HCT116 (cell line): Measurements from ENCODE around the gene NEURL1. TPM values are rescaled to one million over a fixed set of nuclear protein-coding genes. Genes with fewer than 3 reads are reported as not detected.

Experiments
- ATAC-seq: fragments of 200-7000 bp; cut with Tn5 transposase; 2 replicates; pipeline ENCODE4 v1.9.1; 2020; ENCODE audit warnings: mild to moderate bottlenecking, moderate library complexity
- BruUV-seq: library from RNA; stranded (reverse); fragments of 400-500 nt; replicated peaks from 2 replicates; lab custom pipeline; 2021; lab: Mats Ljungman, UMichigan
- CTCF ChIA-PET: fragments of 300-600 bp; sonication (Branson Sonifier 250); formaldehyde crosslinking; loops from one replicate; lab custom pipeline; 2021; ENCODE audit warnings: antibody characterized with exemption; lab: Charles Lee
- POLR2A ChIA-PET: fragments of 300-600, 350-600 bp; sonication (Branson Sonifier 250); formaldehyde crosslinking; loops from one replicate; lab custom pipeline; 2021; ENCODE audit warnings: antibody characterized with exemption; lab: Charles Lee
- RAD21 ChIA-PET, 2 experiments: fragments of 300-600 bp; sonication (Branson Sonifier 250); formaldehyde crosslinking; loops; one replicate each; lab custom pipeline; 2023; ENCODE audit warnings: low total read pairs in 2 of 2; ENCODE audit not compliant: uncharacterized antibody in 2 of 2, unreplicated experiment in 2 of 2, low non-redundant PET in 1 of 2; lab: Charles Lee
- DNase-seq: peaks from one replicate; pipeline ENCODE4 v3.0.0-alpha.2; 2010; ENCODE audit warnings: low read depth, low spot score
- H2AFZ ChIP-seq: fragments of 200-600 bp; shearing (Covaris generic), sonication (generic); 2 replicates; pipeline ENCODE4 v1.6.1; 2017; ENCODE audit warnings: low read depth, mixed run types, mixed read lengths, antibody characterized with exemption, low read length; ENCODE audit not compliant: poor library complexity, severe bottlenecking
- H3K27ac ChIP-seq: 2 replicates; pipeline ENCODE4 v1.5.1; 2012; ENCODE audit warnings: low read depth, low read length
- H3K27me3 ChIP-seq: fragments of 200-600 bp; sonication (generic); 2 replicates; pipeline ENCODE4 v1.6.1; 2016; ENCODE audit warnings: mixed run types, low read length, mixed read lengths; ENCODE audit not compliant: insufficient read depth
- H3K36me3 ChIP-seq, 2 experiments: fragments of 200-500 bp in 1 of 2; fragments of 200-600 bp in 1 of 2; sonication (Bioruptor generic) in 1 of 2; sonication (generic) in 1 of 2; 2 replicates each; pipeline versions ENCODE4 v1.5.1 to v1.6.1; 2014 to 2016; ENCODE audit warnings: low read length in 2 of 2, inconsistent platforms in 1 of 2, mixed read lengths in 1 of 2, mixed run types in 1 of 2; ENCODE audit not compliant: insufficient read depth in 2 of 2, control insufficient read depth in 1 of 2
- H3K4me1 ChIP-seq, 2 experiments: fragments of 200-600 bp in 1 of 2; sonication (generic) in 1 of 2; 2 replicates each; pipeline versions ENCODE4 v1.5.1 to v1.6.1; 2012 to 2017; ENCODE audit warnings: low read length in 2 of 2, inconsistent platforms in 1 of 2, mild to moderate bottlenecking in 1 of 2, mixed read lengths in 1 of 2, mixed run types in 1 of 2, moderate library complexity in 1 of 2; ENCODE audit not compliant: insufficient read depth in 2 of 2, control insufficient read depth in 1 of 2
- H3K4me2 ChIP-seq: fragments of 200-600 bp; sonication (generic); 2 replicates; pipeline ENCODE4 v1.6.1; 2017; ENCODE audit warnings: mixed run types, low read length, mixed read lengths
- H3K4me3 ChIP-seq, 2 experiments: fragments of 200-600 bp in 1 of 2; sonication (generic) in 1 of 2; replicated peaks in 1 of 2; 2 replicates each; pipeline ENCODE4 v1.5.1; 2011 to 2016; ENCODE audit warnings: low read length in 2 of 2, control low read depth in 1 of 2, low read depth in 1 of 2, mild to moderate bottlenecking in 1 of 2, mixed read lengths in 1 of 2, mixed run types in 1 of 2
- H3K79me2 ChIP-seq: fragments of 200-600 bp; sonication (generic); 2 replicates; pipeline ENCODE4 v1.6.1; 2017; ENCODE audit warnings: mild to moderate bottlenecking, mixed run types, low read length, moderate library complexity, mixed read lengths; ENCODE audit not compliant: insufficient read depth
- H3K9ac ChIP-seq: fragments of 200-600 bp; sonication (generic); 2 replicates; pipeline ENCODE4 v1.6.1; 2016; ENCODE audit warnings: low read length, mixed read lengths
- H3K9me2 ChIP-seq: fragments of 200-600 bp; sonication (generic), shearing (Covaris generic); 2 replicates; pipeline ENCODE4 v1.6.1; 2017; ENCODE audit warnings: mixed run types, mild to moderate bottlenecking, moderate library complexity; ENCODE audit not compliant: insufficient read depth
- H3K9me3 ChIP-seq, 2 experiments: fragments of 200-500 bp in 1 of 2; fragments of 200-600 bp in 1 of 2; sonication (Bioruptor generic) in 1 of 2; sonication (generic) in 1 of 2; 2 replicates each; pipeline ENCODE4 v1.6.1; 2014 to 2017; ENCODE audit warnings: low read length in 2 of 2, mixed read lengths in 2 of 2, inconsistent platforms in 1 of 2, low read depth in 1 of 2, mild to moderate bottlenecking in 1 of 2, mixed run types in 1 of 2, moderate library complexity in 1 of 2; ENCODE audit not compliant: control insufficient read depth in 1 of 2, insufficient read depth in 1 of 2
- H4K20me1 ChIP-seq: fragments of 200-600 bp; sonication (generic), shearing (Covaris generic); 2 replicates; pipeline ENCODE4 v1.6.1; 2017; ENCODE audit warnings: mixed run types, mild to moderate bottlenecking, moderate library complexity; ENCODE audit not compliant: insufficient read depth
- EZH2 ChIP-seq: fragments of 200-600 bp; sonication (generic); IDR thresholded peaks from 2 replicates; pipeline ENCODE4 v1.6.1; 2017; ENCODE audit warnings: antibody characterized with exemption, mixed run types
- JUND ChIP-seq: IDR thresholded peaks from 2 replicates; pipeline ENCODE4 v1.6.1; 2012
- POLR2A ChIP-seq: IDR thresholded peaks from 2 replicates; pipeline ENCODE4 v1.7.0; 2011; ENCODE audit warnings: borderline replicate concordance; ENCODE audit not compliant: insufficient read depth, insufficient read length; ENCODE audit errors: extremely low read depth
- POLR2AphosphoS5 ChIP-seq: IDR thresholded peaks from 2 replicates; pipeline ENCODE4 v1.6.1; 2011; ENCODE audit warnings: mild to moderate bottlenecking, low read depth, low read length, moderate library complexity
- SIN3A ChIP-seq: IDR thresholded peaks from 2 replicates; pipeline ENCODE4 v1.6.1; 2012; ENCODE audit warnings: low read depth
- YY1 ChIP-seq: IDR thresholded peaks from 2 replicates; pipeline ENCODE4 v1.6.1; 2011; ENCODE audit warnings: low read length, low read depth, moderate library complexity, mild to moderate bottlenecking; ENCODE audit not compliant: insufficient replicate concordance; ENCODE audit errors: extremely low read depth
- ZFX ChIP-seq: fragments of 450-650 bp; IDR thresholded peaks from 2 replicates; pipeline ENCODE4 v1.6.1; 2017
- intact Hi-C: fragments of 100-400 bp; cut with micrococcal nuclease; formaldehyde crosslinking; loops from 2 replicates; pipeline ENCODE4 v1.10.0; 2022
- total RNA-seq: library from RNA; stranded (reverse); gene quantifications from one replicate; pipeline ENCODE4 v1.2.1, GENCODE V29; 2021; ENCODE audit not compliant: unreplicated experiment
- TF ChIP-seq, protein P1 (sequence below): IDR thresholded peaks from 2 replicates; pipeline ENCODE4 v1.6.1; 2012
- TF ChIP-seq, protein P2 (sequence below): IDR thresholded peaks from 2 replicates; pipeline ENCODE4 v1.6.1; 2011; ENCODE audit warnings: mild to moderate bottlenecking, low read length, moderate library complexity; ENCODE audit not compliant: insufficient replicate concordance; ENCODE audit errors: extremely low read depth
- TF ChIP-seq, protein P3 (sequence below): IDR thresholded peaks from 2 replicates; pipeline ENCODE4 v1.6.1; 2012; ENCODE audit warnings: low read depth

The NEURL1 gene
- total RNA-seq, 1 experiment from 2014 or later: 1.4 TPM

DNA sequence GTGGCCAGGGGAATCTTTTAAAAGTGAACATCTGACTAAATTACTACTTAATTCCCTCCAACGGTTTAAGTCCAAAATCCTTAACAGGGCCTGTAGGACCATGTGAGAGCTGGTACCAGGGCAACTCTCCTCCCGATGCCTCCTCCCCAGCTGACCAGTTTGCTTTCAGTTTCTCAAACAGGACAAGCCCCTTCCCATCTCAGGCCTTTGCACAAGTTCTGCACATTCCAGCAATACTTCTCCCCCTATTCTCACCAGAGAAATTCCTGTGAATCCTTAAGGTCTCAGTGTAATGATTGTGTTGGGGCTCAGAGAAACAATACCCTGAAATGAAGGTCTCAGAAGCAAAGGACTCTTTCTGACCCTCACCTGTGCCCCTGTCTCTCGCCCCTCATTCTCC, 26.8 kb upstream of the NEURL1 start:
- H3K9me2 ChIP-seq: no peaks in the 10 kb centered on the region
- H3K36me3 ChIP-seq: no peaks in the 10 kb centered on the region
- H2AFZ ChIP-seq: no peak overlapping the region
- H3K4me2 ChIP-seq: no peak overlapping the region
- DNase-seq (no peak), ATAC-seq (no peak)
- H3K27me3 ChIP-seq: no peaks in the 10 kb centered on the region
- ChIA-PET POLR2A (no interaction called here), RAD21 (no interaction called here), CTCF (interaction anchor here (0.9 kb wide), 1 partner anchor 10 kb away, joined by 3 read pairs; no protein-coding TSS in a partner anchor)
- TF ChIP-seq EZH2: no peak
- TF ChIP-seq YY1: no peak
- no peak for TF ChIP-seq JUND
- TF ChIP-seq POLR2A: no peak
- TF ChIP-seq SIN3A: no peak
- TF ChIP-seq, protein P1, sequence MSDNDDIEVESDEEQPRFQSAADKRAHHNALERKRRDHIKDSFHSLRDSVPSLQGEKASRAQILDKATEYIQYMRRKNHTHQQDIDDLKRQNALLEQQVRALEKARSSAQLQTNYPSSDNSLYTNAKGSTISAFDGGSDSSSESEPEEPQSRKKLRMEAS: no peak
- no peak for TF ChIP-seq ZFX
- TF ChIP-seq, protein P2, sequence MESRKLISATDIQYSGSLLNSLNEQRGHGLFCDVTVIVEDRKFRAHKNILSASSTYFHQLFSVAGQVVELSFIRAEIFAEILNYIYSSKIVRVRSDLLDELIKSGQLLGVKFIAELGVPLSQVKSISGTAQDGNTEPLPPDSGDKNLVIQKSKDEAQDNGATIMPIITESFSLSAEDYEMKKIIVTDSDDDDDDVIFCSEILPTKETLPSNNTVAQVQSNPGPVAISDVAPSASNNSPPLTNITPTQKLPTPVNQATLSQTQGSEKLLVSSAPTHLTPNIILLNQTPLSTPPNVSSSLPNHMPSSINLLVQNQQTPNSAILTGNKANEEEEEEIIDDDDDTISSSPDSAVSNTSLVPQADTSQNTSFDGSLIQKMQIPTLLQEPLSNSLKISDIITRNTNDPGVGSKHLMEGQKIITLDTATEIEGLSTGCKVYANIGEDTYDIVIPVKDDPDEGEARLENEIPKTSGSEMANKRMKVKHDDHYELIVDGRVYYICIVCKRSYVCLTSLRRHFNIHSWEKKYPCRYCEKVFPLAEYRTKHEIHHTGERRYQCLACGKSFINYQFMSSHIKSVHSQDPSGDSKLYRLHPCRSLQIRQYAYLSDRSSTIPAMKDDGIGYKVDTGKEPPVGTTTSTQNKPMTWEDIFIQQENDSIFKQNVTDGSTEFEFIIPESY: no peak
- TF ChIP-seq, protein P3, sequence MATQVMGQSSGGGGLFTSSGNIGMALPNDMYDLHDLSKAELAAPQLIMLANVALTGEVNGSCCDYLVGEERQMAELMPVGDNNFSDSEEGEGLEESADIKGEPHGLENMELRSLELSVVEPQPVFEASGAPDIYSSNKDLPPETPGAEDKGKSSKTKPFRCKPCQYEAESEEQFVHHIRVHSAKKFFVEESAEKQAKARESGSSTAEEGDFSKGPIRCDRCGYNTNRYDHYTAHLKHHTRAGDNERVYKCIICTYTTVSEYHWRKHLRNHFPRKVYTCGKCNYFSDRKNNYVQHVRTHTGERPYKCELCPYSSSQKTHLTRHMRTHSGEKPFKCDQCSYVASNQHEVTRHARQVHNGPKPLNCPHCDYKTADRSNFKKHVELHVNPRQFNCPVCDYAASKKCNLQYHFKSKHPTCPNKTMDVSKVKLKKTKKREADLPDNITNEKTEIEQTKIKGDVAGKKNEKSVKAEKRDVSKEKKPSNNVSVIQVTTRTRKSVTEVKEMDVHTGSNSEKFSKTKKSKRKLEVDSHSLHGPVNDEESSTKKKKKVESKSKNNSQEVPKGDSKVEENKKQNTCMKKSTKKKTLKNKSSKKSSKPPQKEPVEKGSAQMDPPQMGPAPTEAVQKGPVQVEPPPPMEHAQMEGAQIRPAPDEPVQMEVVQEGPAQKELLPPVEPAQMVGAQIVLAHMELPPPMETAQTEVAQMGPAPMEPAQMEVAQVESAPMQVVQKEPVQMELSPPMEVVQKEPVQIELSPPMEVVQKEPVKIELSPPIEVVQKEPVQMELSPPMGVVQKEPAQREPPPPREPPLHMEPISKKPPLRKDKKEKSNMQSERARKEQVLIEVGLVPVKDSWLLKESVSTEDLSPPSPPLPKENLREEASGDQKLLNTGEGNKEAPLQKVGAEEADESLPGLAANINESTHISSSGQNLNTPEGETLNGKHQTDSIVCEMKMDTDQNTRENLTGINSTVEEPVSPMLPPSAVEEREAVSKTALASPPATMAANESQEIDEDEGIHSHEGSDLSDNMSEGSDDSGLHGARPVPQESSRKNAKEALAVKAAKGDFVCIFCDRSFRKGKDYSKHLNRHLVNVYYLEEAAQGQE: no peak
- no peak for TF ChIP-seq POLR2AphosphoS5
- H3K9me3 ChIP-seq: no peaks in the 10 kb centered on the region
- no peaks in the 10 kb centered on the region for H3K79me2 ChIP-seq
- H4K20me1 ChIP-seq: no peaks in the 10 kb centered on the region
- intact Hi-C loops: no loop called here
- no TSS peak for BruUV-seq
- H3K4me1 ChIP-seq: peaks cover 5 to 10% of the 10 kb centered on the region in 2 experiments; a peak in 3 of 4 replicates
- no peak overlapping the region for H3K4me3 ChIP-seq
- no peak overlapping the region for H3K27ac ChIP-seq
- no peak overlapping the region for H3K9ac ChIP-seq
